Esophagus squamous epithelium (tissue), 5 donors: ENCODE data around the gene CAGE1. TPM values are rescaled to one million over a fixed set of nuclear protein-coding genes. Genes with fewer than 3 reads are reported as not detected.

Experiments
- DNase-seq: peaks from one replicate; lab custom pipeline; 2025; lab: John Stamatoyannopoulos, UW
- H3K27ac ChIP-seq, 4 donors: fragments of 200-600 bp; sonication (generic); one replicate each; pipeline ENCODE4 v1.5.1; 2016 to 2019; ENCODE audit warnings: mild to moderate bottlenecking in 1 of 4
- H3K27me3 ChIP-seq, 4 donors: fragments of 200-600 bp; sonication (generic); 1 replicate in 3 of 4; 2 replicates in 1 of 4; pipeline versions ENCODE4 v1.5.1 to v1.6.0; 2017 to 2021; ENCODE audit warnings: antibody characterized with exemption in 1 of 4
- H3K36me3 ChIP-seq, 3 donors: fragments of 200-600 bp; sonication (generic); one replicate each; pipeline ENCODE4 v1.5.1; 2016 to 2019
- H3K4me1 ChIP-seq, 3 donors: fragments of 200-600 bp; sonication (generic); one replicate each; pipeline ENCODE4 v1.5.1; 2017 to 2019
- H3K4me3 ChIP-seq, 4 donors: fragments of 200-600 bp; sonication (generic); 1 replicate in 3 of 4; 2 replicates in 1 of 4; pipeline ENCODE4 v1.5.1; 2016 to 2019; ENCODE audit warnings: mild to moderate bottlenecking in 2 of 4, moderate library complexity in 1 of 4
- H3K9me3 ChIP-seq, 3 donors: fragments of 200-600 bp; sonication (generic); one replicate each; pipeline ENCODE4 v1.5.1; 2016 to 2019
- CTCF ChIP-seq, 6 experiments: fragments of 450-650 bp in 4 of 6; fragments of 200-600 bp in 2 of 6; sonication (generic) in 2 of 6; IDR thresholded peaks; one replicate each; pipeline ENCODE4 v1.5.1; 2016 to 2019; ENCODE audit warnings: antibody characterized with exemption in 6 of 6, mild to moderate bottlenecking in 4 of 6, moderate library complexity in 4 of 6
- POLR2A ChIP-seq, 4 donors: fragments of 450-650 bp; IDR thresholded peaks; one replicate each; pipeline ENCODE4 v1.6.1; 2017; ENCODE audit warnings: antibody characterized with exemption in 4 of 4, mild to moderate bottlenecking in 4 of 4, moderate library complexity in 3 of 4
- WGBS, 2 donors: methylation state at CpG; one replicate each; pipeline ENCODE4 v1.1.5; 2018; 5-methylcytosine and 5-hydroxymethylcytosine counted together
- intact Hi-C: fragments of 100-400 bp; cut with DNase I; formaldehyde crosslinking; loops from one replicate; pipeline ENCODE4 v1.15.0; 2022
- total RNA-seq, 4 donors: library from RNA; depleted of rRNA; stranded (reverse); fragments of >200 nt; gene quantifications; one replicate each; pipeline ENCODE4 v1.1.0, GENCODE V29; 2016
- donor health status: DM: yes; HTN: yes; CAD: no.

Gene CAGE1
- total RNA-seq, 4 donors from 2014 or later, result 0.09 TPM; not detected in 3

- peak overlapping the region; percentile 74 to 99 (median 90) for H3K4me3 ChIP-seq
- intact Hi-C loops, result loop anchor here (10.0 kb wide), 1 partner anchor 71 kb away; the partner anchor contains the start of genes CAGE1 and RIOK1
- H3K36me3 ChIP-seq, result peaks cover 0 to 19% (median 6%) of the 10 kb centered on the region in 3 donors
- no peaks in the 10 kb centered on the region for H3K9me3 ChIP-seq
- H3K27ac ChIP-seq, result peak overlapping the region; percentile 93 to 97 (median 96)
- DNase-seq, result no peak
- TF ChIP-seq CTCF (IDR thresholded peaks at IDR 0.05) (no peak), POLR2A (IDR thresholded peaks at IDR 0.05) (no peak)
- H3K4me1 ChIP-seq, result peaks cover 0 to 37% (median 26%) of the 10 kb centered on the region in 3 donors
- H3K27me3 ChIP-seq, result no peaks in the 10 kb centered on the region
- 74 to 80% methylated on average over 6 to 15 of the region's 15 CpGs for WGBS, 2 donors
Measured at GRCh38 chr6:7313505-7314165, 75.9 kb downstream of the CAGE1 start.

GRCh38 chr6:7312616-7313504, 76.7 kb downstream of the CAGE1 start, which contains the start of gene SSR1:
Gene SSR1, minus strand, starts transcription at chr6:7313199. Its CDS starts 79 bp downstream, at chr6:7313120.
- whole genome bisulfite sequencing, 2 donors, result 0 to 2% methylated on average over 14 to 23 of the region's 83 CpGs
- Histone ChIP-seq H3K36me3 (peaks cover under 1 to 27% (median 6%) of the 10 kb centered on the region in 3 donors), H3K27ac (peak within 1 kb of the TSS; percentile 93 to 97 (median 96)), H3K4me1 (peaks cover 0 to 45% (median 27%) of the 10 kb centered on the region in 3 donors), H3K4me3 (peak within 1 kb of the TSS; percentile 74 to 99 (median 90)), H3K9me3 (no peaks in the 10 kb centered on the region), H3K27me3 (no peaks in the 10 kb centered on the region)
- TF ChIP-seq CTCF (IDR thresholded peaks at IDR 0.05), result no peak
- peak in 2 of 4 donors; percentile 33 to 84 for TF ChIP-seq POLR2A (IDR thresholded peaks at IDR 0.05)
- intact Hi-C loops, result loop anchor here (10.0 kb wide), 1 partner anchor 72 kb away; the partner anchor contains the start of genes CAGE1 and RIOK1
- DNase-seq, result peak; percentile 92

- Histone ChIP-seq H3K4me3 (peak overlapping the region; percentile 74 to 99 (median 90)), H3K27ac (peak overlapping the region; percentile 93 to 97 (median 96)), H3K36me3 (peaks cover 6 to 35% (median 7%) of the 10 kb centered on the region in 3 donors), H3K27me3 (no peaks in the 10 kb centered on the region), H3K9me3 (no peaks in the 10 kb centered on the region), H3K4me1 (peaks cover 0 to 51% (median 27%) of the 10 kb centered on the region in 3 donors)
- TF ChIP-seq POLR2A (IDR thresholded peaks at IDR 0.05) (no peak), CTCF (IDR thresholded peaks at IDR 0.05) (no peak)
- DNase-seq, result no peak
- intact Hi-C loops, result loop anchor here (10.0 kb wide), 1 partner anchor 73 kb away; the partner anchor contains the start of genes CAGE1 and RIOK1
- 1% methylated on average over 17 of the region's 17 CpGs for WGBS, 2 donors
Measured at GRCh38 chr6:7311917-7312615, 77.5 kb downstream of the CAGE1 start.

GRCh38 chr6:7311176-7311575, 78.4 kb downstream of the CAGE1 start:
- no peak for TF ChIP-seq POLR2A (IDR thresholded peaks at IDR 0.05)
- no peak for TF ChIP-seq CTCF (IDR thresholded peaks at IDR 0.05)

More at GRCh38 chr6:7311176-7311575, 78.4 kb downstream of the CAGE1 start:
- Histone ChIP-seq H3K4me1 (peaks cover 0 to 51% (median 27%) of the 10 kb centered on the region in 3 donors), H3K4me3 (peak overlapping the region in 1 of 4 donors; percentile 74), H3K27ac (no peak overlapping the region), H3K27me3 (no peaks in the 10 kb centered on the region), H3K36me3 (peaks cover 6 to 44% (median 7%) of the 10 kb centered on the region in 3 donors), H3K9me3 (no peaks in the 10 kb centered on the region)
- intact Hi-C loops, result loop anchor here (10.0 kb wide), 1 partner anchor 74 kb away; the partner anchor contains the start of genes CAGE1 and RIOK1
- WGBS, 2 donors, result 50% methylated on average over 1 of the region's 1 CpG
- DNase-seq, result no peak
